HEK293T (cell line): Measurements from ENCODE around the gene BNIP5.

Experiments
- BHLHE40 ChIP-seq: fragments of 450-650 bp; IDR thresholded peaks from 2 replicates; pipeline ENCODE4 v1.6.1; 2016; ENCODE audit warnings: mild to moderate bottlenecking, moderate library complexity, borderline replicate concordance
- ELF4 ChIP-seq: fragments of 450-650 bp; IDR thresholded peaks from 2 replicates; pipeline ENCODE4 v1.6.1; 2017; ENCODE audit warnings: antibody characterized with exemption
- FOXK2 ChIP-seq: fragments of 450-650 bp; IDR thresholded peaks from 2 replicates; pipeline ENCODE4 v1.6.1; 2016; ENCODE audit warnings: mild to moderate bottlenecking
- FOXM1 ChIP-seq: fragments of 450-650 bp; IDR thresholded peaks from 2 replicates; pipeline ENCODE4 v1.6.1; 2017; ENCODE audit warnings: mild to moderate bottlenecking, borderline replicate concordance
- NFRKB ChIP-seq: fragments of 450-650 bp; IDR thresholded peaks from 2 replicates; pipeline ENCODE4 v1.6.1; 2016; ENCODE audit warnings: mild to moderate bottlenecking, moderate library complexity
- SP1 ChIP-seq: fragments of 450-650 bp; IDR thresholded peaks from 2 replicates; pipeline ENCODE4 v1.6.1; 2017
- SUZ12 ChIP-seq: fragments of 450-650 bp; IDR thresholded peaks from 2 replicates; pipeline ENCODE4 v1.6.1; 2016; ENCODE audit warnings: mild to moderate bottlenecking
- TARDBP ChIP-seq: fragments of 450-650 bp; IDR thresholded peaks from 2 replicates; pipeline ENCODE4 v1.6.1; 2016

- no peak for TF ChIP-seq SUZ12
- no peak for TF ChIP-seq FOXM1
- no peak for TF ChIP-seq ELF4
- no peak for TF ChIP-seq FOXK2
- TF ChIP-seq NFRKB = no peak
- TF ChIP-seq BHLHE40 = no peak
- no peak for TF ChIP-seq TARDBP
- TF ChIP-seq SP1 = no peak
Measured at GRCh38 chr6:36352477-36353157, 15.9 kb upstream of the BNIP5 start.
